Anterior cingulate cortex (tissue), 58 donors: ENCODE data around the gene RNU1-4.
"Not testable (repeated sequence)": the region's sequence is repeated elsewhere in the genome, so short reads cannot be mapped to it uniquely, and the experiment has no call there.

Experiments
- DNase-seq, 58 donors: peaks; one replicate each; lab custom pipeline; 2025; lab: John Stamatoyannopoulos, UW

Gene RNU1-4

DNA sequence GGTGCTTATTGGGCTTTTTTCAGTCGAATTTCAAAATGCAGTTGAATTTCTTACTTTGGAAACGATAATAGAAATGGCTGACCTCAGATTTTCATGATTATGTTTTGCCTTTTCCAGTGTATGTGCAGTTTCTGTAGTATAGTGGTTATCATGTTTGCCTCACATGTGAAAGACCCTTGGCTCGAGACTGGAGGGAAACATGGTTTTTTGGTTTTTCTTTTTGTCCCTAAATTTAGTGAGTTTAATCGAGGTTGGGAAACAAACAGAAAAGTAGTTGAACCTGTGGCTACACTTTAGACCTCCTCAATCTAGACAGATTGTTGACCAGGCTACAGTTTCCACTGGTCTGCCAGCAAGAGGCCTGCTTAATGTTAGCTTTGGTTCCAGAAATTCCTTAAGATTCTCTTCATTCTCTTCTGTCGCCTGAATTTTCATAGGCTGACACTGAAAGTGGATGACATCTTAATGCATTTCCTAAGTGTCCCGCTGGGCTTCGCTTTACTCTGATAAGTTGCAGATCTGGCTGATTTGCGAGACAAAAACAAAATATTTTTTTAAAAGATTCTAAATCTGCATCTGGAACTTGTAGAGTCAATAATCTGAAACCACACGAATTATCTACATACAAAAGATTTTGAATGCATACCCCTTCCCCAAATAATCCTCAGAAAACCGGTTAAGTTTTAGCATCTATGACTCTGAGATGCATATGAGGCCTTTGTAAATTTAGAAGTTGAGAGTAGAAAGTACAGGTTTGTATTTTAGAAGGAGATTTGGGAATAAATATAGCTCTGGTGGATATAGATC, 14.7 kb upstream of the RNU1-4 start:
- not testable (repeated sequence) for DNase-seq

DNA sequence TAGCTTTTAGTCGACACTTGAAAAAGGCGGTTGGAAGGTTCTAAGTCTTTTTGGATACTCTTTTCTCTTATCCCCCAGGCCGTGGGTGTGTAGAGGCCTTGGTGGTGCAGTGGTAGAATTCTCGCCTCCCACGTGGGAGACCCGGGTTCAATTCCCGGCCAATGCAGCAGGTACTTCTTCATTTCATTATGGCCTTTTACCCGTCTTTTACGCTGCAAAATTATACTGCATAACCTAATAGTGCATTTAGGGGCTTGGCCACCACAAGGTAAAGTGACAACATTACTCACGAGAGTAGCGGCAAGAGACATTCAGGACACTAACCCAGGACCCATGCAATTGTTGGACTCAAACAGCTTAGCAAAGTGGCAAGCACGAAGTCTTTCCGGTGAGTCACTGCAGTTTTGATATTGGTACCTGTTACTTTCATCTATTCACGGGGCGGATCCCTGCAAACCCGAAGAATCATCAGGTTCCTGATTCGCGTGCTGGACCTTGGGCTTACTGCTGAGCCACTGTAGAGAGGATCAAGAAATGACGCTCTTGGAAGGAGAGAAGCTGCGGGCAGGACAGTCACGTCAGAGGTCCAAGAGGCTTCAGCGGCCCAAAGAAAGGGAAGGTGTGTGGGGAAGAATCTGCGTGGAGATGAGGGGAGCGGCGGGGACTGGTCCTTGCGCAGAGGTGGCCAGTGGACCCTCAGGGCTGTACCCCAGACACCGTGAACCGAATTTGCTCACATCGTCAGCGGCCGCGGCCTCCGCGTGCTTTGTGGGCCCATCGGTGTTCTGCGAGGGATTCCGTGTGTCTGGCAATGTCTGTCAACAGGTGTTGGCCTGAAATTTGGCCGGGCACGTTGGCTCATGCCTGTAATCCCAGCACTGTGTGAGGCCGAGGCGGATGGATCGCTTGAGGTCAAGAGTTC, 12.9 kb upstream of the RNU1-4 start:
- DNase-seq, result no peak

DNA sequence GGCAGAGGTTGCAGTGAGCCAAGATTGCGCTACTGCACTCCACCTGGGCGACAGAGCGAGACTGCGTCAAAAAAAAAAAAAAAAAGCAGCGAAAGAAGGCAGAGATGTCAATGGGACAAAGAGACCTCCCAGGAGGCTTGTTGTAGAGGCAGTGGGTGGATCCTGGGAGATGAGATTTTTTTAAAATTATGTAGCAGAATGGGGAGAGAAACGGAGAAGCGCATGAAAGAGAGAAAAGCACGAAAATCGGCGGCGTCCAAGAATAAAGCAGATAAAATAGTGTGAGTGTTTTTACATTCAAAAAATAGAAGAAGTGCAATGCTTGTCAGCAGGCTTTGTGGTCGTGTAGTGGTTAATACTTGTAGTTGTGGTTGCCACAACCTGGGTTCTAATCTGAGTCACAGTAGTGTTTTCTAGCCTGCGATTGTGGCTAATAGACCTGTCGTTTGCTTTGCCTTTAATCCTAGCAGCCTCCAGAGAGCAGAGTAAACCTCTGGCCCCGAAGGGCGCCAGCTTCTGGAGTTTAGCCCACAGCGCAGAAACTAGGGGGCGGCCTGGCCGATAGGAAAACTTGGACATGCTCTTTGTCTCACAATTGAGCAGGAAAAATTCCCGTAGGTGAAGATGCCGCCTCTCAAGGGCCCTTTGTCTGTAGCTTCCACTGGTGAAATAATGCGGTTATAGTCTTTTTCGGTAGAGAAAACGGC, 11.9 kb upstream of the RNU1-4 start:
- DNase-seq, result not testable (repeated sequence)

- not testable (repeated sequence) for DNase-seq
Measured at GRCh38 chr1:16732254-16732896, 7.9 kb upstream of the RNU1-4 start.

- not testable (repeated sequence) for DNase-seq
Measured at GRCh38 chr1:16741230-16741629, 914 bp downstream of the RNU1-4 start.

DNA sequence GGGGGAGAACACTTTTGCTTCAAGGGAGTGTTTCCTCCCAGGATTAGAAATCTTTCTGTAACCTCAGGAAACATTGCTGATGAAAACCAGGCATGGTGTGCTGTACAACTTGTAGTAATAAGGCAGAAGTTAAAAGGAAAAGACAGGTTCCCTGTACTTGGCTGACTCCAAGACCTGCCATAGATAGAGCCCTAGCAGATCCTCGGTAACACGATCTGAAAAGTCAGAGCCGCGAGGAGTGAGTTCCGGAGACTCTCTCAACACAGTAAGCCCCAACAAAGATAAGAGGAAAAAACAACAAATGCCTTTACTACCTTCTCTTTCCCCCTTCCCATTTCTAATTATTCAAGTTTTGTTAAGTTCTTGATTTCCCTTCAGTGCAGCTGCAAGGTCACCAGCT, 7.3 kb downstream of the RNU1-4 start:
- DNase-seq, result not testable (repeated sequence)

GRCh38 chr1:16748710-16749109, 8.4 kb downstream of the RNU1-4 start:
- not testable (repeated sequence) for DNase-seq

DNA sequence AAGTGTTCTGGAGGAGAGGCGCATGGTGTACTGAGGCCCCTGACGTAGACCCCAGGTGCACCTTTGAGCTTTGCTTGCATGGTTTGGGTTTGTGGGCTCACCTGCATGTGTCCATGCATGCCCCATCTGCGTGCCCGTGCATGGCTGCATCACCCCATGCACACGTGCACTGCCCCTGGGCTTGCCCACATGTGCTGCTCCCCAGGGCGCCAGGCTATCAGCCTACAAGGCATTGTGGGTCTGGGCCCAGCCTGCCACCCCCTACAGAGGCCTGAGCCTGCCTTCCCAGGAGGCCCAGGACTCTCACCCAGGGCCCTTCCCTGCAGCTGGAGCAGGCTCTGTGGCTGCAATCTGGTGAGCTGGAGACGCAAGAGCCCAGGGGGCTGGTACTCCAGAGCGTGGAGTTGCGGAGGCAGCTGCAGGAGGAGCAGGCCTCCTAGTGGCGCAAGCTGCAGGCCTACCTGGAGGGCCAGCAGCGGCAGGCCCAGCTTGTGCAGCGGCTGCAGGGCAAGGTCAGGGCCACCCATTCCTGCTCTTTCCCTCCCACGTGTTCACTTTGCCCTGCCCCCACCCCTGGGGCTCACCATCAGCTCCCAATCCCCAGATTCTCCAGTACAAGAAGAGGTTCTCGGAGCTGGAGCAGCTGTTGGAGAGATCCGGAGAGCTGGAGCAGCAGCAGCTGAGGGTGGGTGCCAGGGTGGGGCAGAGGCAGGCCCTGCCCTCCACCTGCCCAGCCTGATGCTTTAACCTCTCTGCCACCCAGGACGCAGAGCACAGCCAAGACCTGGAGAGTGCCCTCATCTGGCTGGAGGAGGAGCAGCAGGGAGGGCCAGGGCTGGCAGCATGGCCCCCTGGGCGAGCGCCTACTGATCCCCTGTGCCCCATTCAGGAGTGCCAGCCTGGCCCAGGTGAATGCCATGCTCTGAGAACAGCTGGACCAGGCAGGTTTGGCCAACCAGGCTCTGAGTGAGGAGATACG, 9.9 kb downstream of the RNU1-4 start:
- DNase-seq, result not testable (repeated sequence)

DNA sequence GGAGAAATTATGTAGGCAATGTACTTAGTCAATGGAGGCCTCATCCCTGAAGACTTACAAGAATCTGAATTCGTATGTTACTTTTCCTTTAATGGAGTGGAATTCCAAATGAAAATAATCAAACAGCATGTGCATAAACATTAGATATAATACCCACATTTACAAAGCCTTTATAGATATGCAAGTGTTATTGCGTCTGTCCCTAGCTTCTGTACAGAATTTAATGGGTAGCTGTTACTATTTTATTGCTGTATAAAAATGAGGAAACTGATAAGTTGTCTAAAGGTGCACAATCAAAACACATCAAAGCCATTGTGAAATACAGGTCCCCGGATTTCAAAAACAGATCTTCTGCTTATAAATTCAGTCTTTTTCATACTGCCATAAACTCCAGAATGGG, 12.5 kb downstream of the RNU1-4 start:
- not testable (repeated sequence) for DNase-seq

- not testable (repeated sequence) for DNase-seq
Measured at GRCh38 chr1:16755385-16755784, 15.1 kb downstream of the RNU1-4 start.

DNA sequence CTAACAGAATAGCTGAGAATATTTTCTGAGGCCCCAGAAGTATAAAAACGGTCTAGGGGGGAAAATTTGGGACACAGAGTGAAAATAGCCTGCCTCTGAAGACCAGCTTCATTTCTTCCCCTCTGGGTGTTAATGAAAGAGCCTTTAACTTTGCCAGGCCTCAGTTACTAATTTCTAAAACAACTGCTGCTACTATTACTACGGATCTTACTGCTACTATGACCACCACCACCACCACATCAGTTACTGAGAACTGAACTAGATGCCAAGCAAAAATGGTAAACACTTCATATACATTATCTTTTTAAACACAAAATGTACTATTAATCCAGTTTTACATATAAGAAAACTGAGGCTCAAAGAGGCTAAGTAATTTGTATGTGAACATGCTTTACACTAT, 15.6 kb downstream of the RNU1-4 start:
- not testable (repeated sequence) for DNase-seq

DNA sequence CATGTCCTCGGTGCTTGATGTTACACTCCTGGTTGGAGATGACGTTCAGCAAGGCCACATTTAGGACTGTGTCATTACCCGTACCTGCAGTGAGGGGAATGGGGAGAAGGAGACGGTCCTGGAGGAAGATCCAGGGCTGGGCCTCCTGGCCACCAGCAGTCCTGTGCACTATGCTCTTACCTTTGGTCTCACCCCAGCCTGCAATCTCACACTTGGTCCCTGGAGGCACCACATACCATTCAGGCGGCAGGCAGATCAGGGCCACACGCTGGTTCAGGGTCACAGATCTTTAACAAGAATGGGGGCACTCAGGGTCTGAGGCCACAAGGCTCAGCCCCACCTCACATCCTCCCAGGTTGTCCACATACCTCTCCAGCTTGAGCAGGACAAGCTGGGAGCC, 17.3 kb downstream of the RNU1-4 start:
- not testable (repeated sequence) for DNase-seq

DNA sequence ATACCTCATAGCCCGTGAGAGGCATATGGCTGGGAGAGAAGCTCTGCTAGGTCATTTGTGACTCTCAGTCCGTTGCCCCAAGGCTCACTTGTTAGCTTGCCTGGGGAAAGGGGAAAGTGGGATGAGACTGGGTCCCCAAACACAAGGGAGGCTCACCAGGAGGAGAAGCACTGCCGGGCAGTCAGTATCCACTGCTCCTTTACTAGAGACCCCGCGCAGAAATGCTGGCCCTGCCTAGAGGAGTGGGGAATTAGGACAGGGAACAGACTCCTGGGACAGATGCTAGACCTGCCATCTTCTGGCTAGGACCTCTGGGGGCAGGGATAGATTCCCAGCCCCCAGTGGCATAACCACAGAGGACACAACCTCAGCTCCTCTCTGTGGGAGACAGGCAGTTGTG, 17.7 kb downstream of the RNU1-4 start:
- not testable (repeated sequence) for DNase-seq

GRCh38 chr1:16759041-16759493, 18.8 kb downstream of the RNU1-4 start:
- not testable (repeated sequence) for DNase-seq

- not testable (repeated sequence) for DNase-seq
Measured at GRCh38 chr1:16759650-16760455, 19.5 kb downstream of the RNU1-4 start.

DNA sequence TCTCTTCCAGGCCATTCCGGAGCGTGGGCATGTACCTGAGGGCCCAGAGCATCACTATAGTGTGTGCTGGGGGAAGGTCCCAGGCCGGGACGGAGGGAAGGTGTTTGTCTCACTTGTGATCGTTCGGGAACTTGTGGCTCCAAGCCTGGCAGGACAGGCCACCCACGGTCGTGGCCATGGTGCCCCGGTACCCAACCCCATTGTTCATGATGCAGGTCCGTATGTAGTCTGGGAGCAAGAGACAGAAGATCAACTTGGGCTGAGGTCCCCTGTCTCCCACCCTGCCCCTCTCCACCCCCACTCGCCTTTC, 20.1 kb downstream of the RNU1-4 start:
- DNase-seq, result not testable (repeated sequence)

DNA sequence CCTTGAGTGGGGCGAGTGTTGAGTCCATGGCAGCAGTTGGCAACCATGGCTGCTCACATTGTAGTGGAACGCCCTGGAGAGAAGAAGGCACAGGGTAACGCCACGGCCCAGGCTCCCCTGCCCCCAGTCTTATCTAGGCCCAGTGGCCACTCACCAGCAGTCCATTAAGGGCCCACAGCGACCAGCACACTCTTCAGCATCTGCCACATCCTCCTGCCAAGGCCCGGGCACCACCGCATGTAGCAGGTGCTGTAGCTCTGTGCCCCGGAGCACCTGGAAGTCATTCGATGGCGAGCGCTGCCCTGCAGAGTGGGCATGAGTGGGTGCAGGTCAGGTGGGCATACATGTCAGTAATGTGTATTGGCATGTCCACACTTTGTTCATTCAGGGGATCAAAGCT, 20.5 kb downstream of the RNU1-4 start:
- DNase-seq, result not testable (repeated sequence)

- DNase-seq, result not testable (repeated sequence)
Measured at GRCh38 chr1:16764248-16764819, 24.0 kb downstream of the RNU1-4 start.
